ENCODE measurements around the gene TMEM176A.
A peak's percentile ranks its signal among the peaks of the same experiment; 100 is the strongest.

TMEM176A gene

DNA sequence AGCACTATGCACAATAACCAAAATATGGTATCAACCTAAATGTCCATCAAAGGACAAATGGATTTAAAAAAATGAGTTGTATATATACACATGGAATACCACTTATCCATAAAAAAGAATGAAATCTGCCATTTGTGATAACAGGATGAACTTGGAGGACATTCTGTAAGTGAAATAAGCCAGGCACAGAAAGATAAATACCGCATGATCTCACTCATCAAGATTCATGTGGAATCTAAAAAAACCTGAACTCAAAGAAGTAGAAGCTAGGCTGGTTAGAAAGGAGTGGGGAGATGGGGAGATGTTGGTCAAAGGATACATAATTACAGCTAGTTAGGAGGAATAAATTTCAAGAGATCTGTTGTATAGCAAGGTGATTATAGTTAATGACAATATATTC lies 34.5 kb downstream of the TMEM176A start:
- Histone ChIP-seq H3K18ac (ENCODE audit: low read depth in 1 of 2, low read length in 2 of 2) (no peak overlapping the region), H3K4me3 (ENCODE audit: insufficient read depth in 1 of 2, low read depth in 1 of 2, low read length in 2 of 2) (no peak overlapping the region), H2BK5ac (ENCODE audit: low read depth, low read length, poor library complexity, severe bottlenecking) (no peak overlapping the region), H3K27ac (ENCODE audit: low read length, poor library complexity, severe bottlenecking) (no peak overlapping the region), H2BK15ac (ENCODE audit: low read depth, poor library complexity, severe bottlenecking) (no peak overlapping the region), H3K4me2 (ENCODE audit: low read length, poor library complexity, severe bottlenecking) (no peak overlapping the region), H4K8ac (ENCODE audit: low read length) (no peak overlapping the region), H2AFZ (ENCODE audit: low read depth, low read length) (no peak overlapping the region), H3K36me3 (ENCODE audit: control insufficient read depth in 1 of 2, insufficient read depth in 2 of 2, low read depth in 1 of 2, low read length in 2 of 2) (no peaks in the 10 kb centered on the region), H2BK12ac (ENCODE audit: low read length in 2 of 2) (no peak overlapping the region), H3K27me3 (ENCODE audit: control insufficient read depth in 1 of 2, insufficient read depth in 1 of 2, low read length in 2 of 2) (no peaks in the 10 kb centered on the region), H4K91ac (ENCODE audit: low read length) (no peak overlapping the region), H2BK120ac (ENCODE audit: low read depth, low read length) (no peak overlapping the region), H3K9ac (ENCODE audit: low read length) (no peak overlapping the region), H3K4me1 (ENCODE audit: control insufficient read depth, insufficient read depth, low read depth, low read length) (no peaks in the 10 kb centered on the region), H3K4ac (ENCODE audit: low read depth in 1 of 2, low read length in 2 of 2) (no peak overlapping the region), H3K14ac (ENCODE audit: low read length in 2 of 2) (no peak overlapping the region), H2AK5ac (ENCODE audit: low read length, severe bottlenecking) (no peak overlapping the region), H3K9me3 (ENCODE audit: control insufficient read depth, low read length) (no peaks in the 10 kb centered on the region), H3K23ac (ENCODE audit: low read length in 2 of 2) (no peak overlapping the region), H3K79me1 (replicated peaks; ENCODE audit: low read length, poor library complexity, severe bottlenecking) (no peaks in the 10 kb centered on the region)
- WGBS = 100% methylated on average over 1 of the region's 1 CpG
- DNase-seq = no peak

DNA sequence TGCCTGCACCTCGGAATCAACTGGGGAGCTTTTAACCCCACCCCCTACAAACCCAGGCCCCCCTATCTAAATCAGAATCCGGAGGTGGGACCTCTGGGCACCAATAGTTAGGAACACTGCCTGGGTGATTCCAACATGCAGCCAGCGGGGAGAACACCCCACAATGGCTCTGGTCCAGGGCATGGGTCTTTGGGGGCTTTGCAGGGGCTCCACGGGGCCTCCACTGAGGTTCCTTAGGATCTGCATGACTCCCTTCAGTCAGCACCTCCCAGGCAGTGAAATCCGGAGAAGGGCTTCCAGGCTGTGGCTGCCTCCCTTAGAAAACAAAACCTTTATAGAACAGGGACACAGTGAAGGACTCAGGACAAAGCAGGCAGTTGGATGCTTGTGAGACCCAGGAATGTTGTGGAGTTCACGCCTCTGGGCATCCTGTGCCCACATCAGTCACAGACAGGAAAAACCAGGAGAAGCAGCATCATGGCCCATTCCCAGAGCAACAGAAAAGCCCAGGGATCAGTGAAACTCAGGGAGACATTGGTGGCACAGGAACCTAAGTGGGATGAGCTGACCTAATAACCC lies 35.2 kb downstream of the TMEM176A start:
- no peak overlapping the region for H3K4me3 ChIP-seq (ENCODE audit: insufficient read depth in 1 of 2, low read depth in 1 of 2, low read length in 2 of 2)
- H3K18ac ChIP-seq (ENCODE audit: low read depth in 1 of 2, low read length in 2 of 2) = no peak overlapping the region
- no peak overlapping the region for H4K91ac ChIP-seq (ENCODE audit: low read length)
- H3K27ac ChIP-seq (ENCODE audit: low read length, poor library complexity, severe bottlenecking) = no peak overlapping the region
- no peak overlapping the region for H2BK120ac ChIP-seq (ENCODE audit: low read depth, low read length)
- H3K36me3 ChIP-seq (ENCODE audit: control insufficient read depth in 1 of 2, insufficient read depth in 2 of 2, low read depth in 1 of 2, low read length in 2 of 2) = no peaks in the 10 kb centered on the region
- no peak overlapping the region for H2BK15ac ChIP-seq (ENCODE audit: low read depth, poor library complexity, severe bottlenecking)
- H2BK5ac ChIP-seq (ENCODE audit: low read depth, low read length, poor library complexity, severe bottlenecking) = no peak overlapping the region
- no peak overlapping the region for H3K23ac ChIP-seq (ENCODE audit: low read length in 2 of 2)
- H3K27me3 ChIP-seq (ENCODE audit: control insufficient read depth in 1 of 2, insufficient read depth in 1 of 2, low read length in 2 of 2) = no peaks in the 10 kb centered on the region
- H3K4me2 ChIP-seq (ENCODE audit: low read length, poor library complexity, severe bottlenecking) = no peak overlapping the region
- no peaks in the 10 kb centered on the region for H3K79me1 ChIP-seq (replicated peaks; ENCODE audit: low read length, poor library complexity, severe bottlenecking)
- no peak overlapping the region for H2AFZ ChIP-seq (ENCODE audit: low read depth, low read length)
- no peaks in the 10 kb centered on the region for H3K9me3 ChIP-seq (ENCODE audit: control insufficient read depth, low read length)
- 54% methylated on average over 6 of the region's 6 CpGs for WGBS
- no peak overlapping the region for H3K14ac ChIP-seq (ENCODE audit: low read length in 2 of 2)
- H3K9ac ChIP-seq (ENCODE audit: low read length) = no peak overlapping the region
- H4K8ac ChIP-seq (ENCODE audit: low read length) = no peak overlapping the region
- no peak overlapping the region for H3K4ac ChIP-seq (ENCODE audit: low read depth in 1 of 2, low read length in 2 of 2)
- H3K4me1 ChIP-seq (ENCODE audit: control insufficient read depth, insufficient read depth, low read depth, low read length) = no peaks in the 10 kb centered on the region
- H2AK5ac ChIP-seq (ENCODE audit: low read length, severe bottlenecking) = no peak overlapping the region
- H2BK12ac ChIP-seq (ENCODE audit: low read length in 2 of 2) = no peak overlapping the region
- no peak for DNase-seq

DNA sequence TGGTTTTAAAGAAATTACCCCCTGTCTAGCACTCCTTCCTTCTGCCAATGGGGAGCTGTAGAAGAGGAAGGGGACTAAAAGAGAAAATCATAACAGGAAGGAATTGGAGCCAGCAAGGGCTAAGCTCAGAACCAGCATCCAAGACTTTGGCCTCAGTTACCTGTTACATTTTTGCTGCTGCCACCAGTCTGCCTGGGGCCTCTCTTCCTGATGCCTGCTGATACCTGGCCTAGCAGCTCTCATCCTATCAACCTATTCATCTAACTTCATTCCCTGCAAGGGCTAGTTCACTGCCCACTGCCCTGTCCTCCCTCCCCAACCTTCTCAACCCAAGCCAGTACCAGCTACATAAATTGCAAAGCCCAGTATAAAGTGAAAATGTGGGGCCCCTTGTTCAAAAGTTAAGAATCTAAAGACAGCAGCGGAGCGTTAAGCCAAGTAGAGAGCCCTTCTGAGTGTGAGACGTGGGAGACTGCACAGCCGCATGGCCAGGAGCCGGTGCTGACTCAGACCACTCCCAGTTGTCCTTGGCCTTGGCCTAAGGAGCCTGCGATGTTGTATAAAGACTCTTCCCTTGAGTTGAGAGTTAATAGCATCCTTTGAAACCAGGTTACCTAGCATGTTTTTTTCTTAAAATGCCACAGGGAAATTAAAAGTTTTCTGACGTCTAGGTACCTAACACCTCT lies 38.5 kb downstream of the TMEM176A start:
- H3K18ac ChIP-seq (ENCODE audit: low read depth in 1 of 2, low read length in 2 of 2) = no peak overlapping the region
- no peak overlapping the region for H3K4me2 ChIP-seq (ENCODE audit: low read length, poor library complexity, severe bottlenecking)
- no peak overlapping the region for H2AK5ac ChIP-seq (ENCODE audit: low read length, severe bottlenecking)
- H3K27me3 ChIP-seq (ENCODE audit: control insufficient read depth in 1 of 2, insufficient read depth in 1 of 2, low read length in 2 of 2) = peaks cover 0 to 6% of the 10 kb centered on the region in 2 experiments
- H2BK15ac ChIP-seq (ENCODE audit: low read depth, poor library complexity, severe bottlenecking) = no peak overlapping the region
- H4K91ac ChIP-seq (ENCODE audit: low read length) = no peak overlapping the region
- H3K79me1 ChIP-seq (replicated peaks; ENCODE audit: low read length, poor library complexity, severe bottlenecking) = no peaks in the 10 kb centered on the region
- no peak overlapping the region for H2AFZ ChIP-seq (ENCODE audit: low read depth, low read length)
- H2BK120ac ChIP-seq (ENCODE audit: low read depth, low read length) = no peak overlapping the region
- H3K4me1 ChIP-seq (ENCODE audit: control insufficient read depth, insufficient read depth, low read depth, low read length) = no peaks in the 10 kb centered on the region
- DNase-seq = no peak
- no peak overlapping the region for H2BK12ac ChIP-seq (ENCODE audit: low read length in 2 of 2)
- no peak overlapping the region for H3K14ac ChIP-seq (ENCODE audit: low read length in 2 of 2)
- H3K4me3 ChIP-seq (ENCODE audit: insufficient read depth in 1 of 2, low read depth in 1 of 2, low read length in 2 of 2) = no peak overlapping the region
- no peaks in the 10 kb centered on the region for H3K36me3 ChIP-seq (ENCODE audit: control insufficient read depth in 1 of 2, insufficient read depth in 2 of 2, low read depth in 1 of 2, low read length in 2 of 2)
- 74% methylated on average over 7 of the region's 7 CpGs for WGBS
- H3K27ac ChIP-seq (ENCODE audit: low read length, poor library complexity, severe bottlenecking) = no peak overlapping the region
- H3K9ac ChIP-seq (ENCODE audit: low read length) = no peak overlapping the region
- no peak overlapping the region for H3K23ac ChIP-seq (ENCODE audit: low read length in 2 of 2)
- H3K9me3 ChIP-seq (ENCODE audit: control insufficient read depth, low read length) = no peaks in the 10 kb centered on the region
- no peak overlapping the region for H4K8ac ChIP-seq (ENCODE audit: low read length)
- no peak overlapping the region for H2BK5ac ChIP-seq (ENCODE audit: low read depth, low read length, poor library complexity, severe bottlenecking)
- H3K4ac ChIP-seq (ENCODE audit: low read depth in 1 of 2, low read length in 2 of 2) = no peak overlapping the region

DNA sequence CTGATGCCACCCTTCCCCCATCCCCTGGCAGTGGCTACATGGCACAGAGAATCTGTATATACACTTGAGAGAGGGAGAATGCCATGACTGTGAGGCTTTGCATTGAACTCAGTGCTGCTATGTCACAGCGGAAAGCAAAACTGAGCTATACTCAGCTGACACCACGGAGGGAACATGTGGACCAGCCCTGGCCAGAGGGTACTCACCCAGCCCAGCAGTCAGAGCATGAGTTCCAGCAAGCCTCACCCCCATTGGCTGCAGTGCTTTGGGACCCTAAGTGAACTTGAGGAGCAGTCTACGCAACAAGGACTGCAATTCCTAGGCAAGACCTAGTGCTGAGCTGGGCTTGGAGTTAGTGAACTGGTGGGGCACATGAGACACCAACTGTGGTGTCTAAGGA lies 41.4 kb downstream of the TMEM176A start:
- H2BK120ac ChIP-seq (ENCODE audit: low read depth, low read length) = no peak overlapping the region
- H3K4me2 ChIP-seq (ENCODE audit: low read length, poor library complexity, severe bottlenecking) = no peak overlapping the region
- no peaks in the 10 kb centered on the region for H3K9me3 ChIP-seq (ENCODE audit: control insufficient read depth, low read length)
- H2BK15ac ChIP-seq (ENCODE audit: low read depth, poor library complexity, severe bottlenecking) = no peak overlapping the region
- H2AFZ ChIP-seq (ENCODE audit: low read depth, low read length) = no peak overlapping the region
- no peak overlapping the region for H3K4me3 ChIP-seq (ENCODE audit: insufficient read depth in 1 of 2, low read depth in 1 of 2, low read length in 2 of 2)
- H4K8ac ChIP-seq (ENCODE audit: low read length) = no peak overlapping the region
- H3K23ac ChIP-seq (ENCODE audit: low read length in 2 of 2) = no peak overlapping the region
- peak overlapping the region; percentile 22 for H4K91ac ChIP-seq (ENCODE audit: low read length)
- no peak overlapping the region for H2BK5ac ChIP-seq (ENCODE audit: low read depth, low read length, poor library complexity, severe bottlenecking)
- peaks cover 0 to 6% of the 10 kb centered on the region in 2 experiments for H3K27me3 ChIP-seq (ENCODE audit: control insufficient read depth in 1 of 2, insufficient read depth in 1 of 2, low read length in 2 of 2)
- H3K36me3 ChIP-seq (ENCODE audit: control insufficient read depth in 1 of 2, insufficient read depth in 2 of 2, low read depth in 1 of 2, low read length in 2 of 2) = no peaks in the 10 kb centered on the region
- H3K9ac ChIP-seq (ENCODE audit: low read length) = no peak overlapping the region
- H3K27ac ChIP-seq (ENCODE audit: low read length, poor library complexity, severe bottlenecking) = no peak overlapping the region
- H2AK5ac ChIP-seq (ENCODE audit: low read length, severe bottlenecking) = no peak overlapping the region
- H3K18ac ChIP-seq (ENCODE audit: low read depth in 1 of 2, low read length in 2 of 2) = no peak overlapping the region
- DNase-seq = no peak
- H2BK12ac ChIP-seq (ENCODE audit: low read length in 2 of 2) = no peak overlapping the region
- no peaks in the 10 kb centered on the region for H3K4me1 ChIP-seq (ENCODE audit: control insufficient read depth, insufficient read depth, low read depth, low read length)
- no peak overlapping the region for H3K14ac ChIP-seq (ENCODE audit: low read length in 2 of 2)
- H3K79me1 ChIP-seq (replicated peaks; ENCODE audit: low read length, poor library complexity, severe bottlenecking) = no peaks in the 10 kb centered on the region
- 80% methylated on average over 3 of the region's 3 CpGs for WGBS
- H3K4ac ChIP-seq (ENCODE audit: low read depth in 1 of 2, low read length in 2 of 2) = no peak overlapping the region

Measured in mesenchymal stem cell (in vitro differentiated cells and primary cell).